ENCODE results near the gene COL16A1.

DNA sequence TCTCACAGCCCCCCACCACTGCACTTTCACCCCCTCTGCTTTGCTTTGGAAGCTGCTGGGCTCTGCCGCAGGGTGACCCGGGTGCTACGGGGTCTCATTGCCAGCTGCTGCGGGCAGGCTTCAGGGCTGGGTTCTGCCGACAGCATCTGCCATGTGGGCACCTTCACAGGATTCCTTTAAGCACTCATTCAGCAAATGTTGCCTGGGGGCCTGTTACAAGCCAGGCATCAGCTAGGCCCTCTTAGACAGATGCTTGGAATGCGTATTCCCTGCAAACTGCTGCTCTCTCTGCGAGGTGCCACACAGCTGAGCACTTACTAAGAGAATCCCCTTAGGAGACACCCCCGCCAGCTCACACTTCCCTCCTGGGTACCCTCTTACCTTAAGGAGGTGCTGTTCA is 29.2 kb downstream of the COL16A1 start:
- TF ChIP-seq SMAD1 (CRISPR knock-in tag; IDR thresholded peaks at IDR 0.05; ENCODE audit: borderline replicate concordance, low read depth) = no peak
- TF ChIP-seq RCOR2 (CRISPR knock-in tag; IDR thresholded peaks at IDR 0.05) = no peak
- TF ChIP-seq, protein P1, sequence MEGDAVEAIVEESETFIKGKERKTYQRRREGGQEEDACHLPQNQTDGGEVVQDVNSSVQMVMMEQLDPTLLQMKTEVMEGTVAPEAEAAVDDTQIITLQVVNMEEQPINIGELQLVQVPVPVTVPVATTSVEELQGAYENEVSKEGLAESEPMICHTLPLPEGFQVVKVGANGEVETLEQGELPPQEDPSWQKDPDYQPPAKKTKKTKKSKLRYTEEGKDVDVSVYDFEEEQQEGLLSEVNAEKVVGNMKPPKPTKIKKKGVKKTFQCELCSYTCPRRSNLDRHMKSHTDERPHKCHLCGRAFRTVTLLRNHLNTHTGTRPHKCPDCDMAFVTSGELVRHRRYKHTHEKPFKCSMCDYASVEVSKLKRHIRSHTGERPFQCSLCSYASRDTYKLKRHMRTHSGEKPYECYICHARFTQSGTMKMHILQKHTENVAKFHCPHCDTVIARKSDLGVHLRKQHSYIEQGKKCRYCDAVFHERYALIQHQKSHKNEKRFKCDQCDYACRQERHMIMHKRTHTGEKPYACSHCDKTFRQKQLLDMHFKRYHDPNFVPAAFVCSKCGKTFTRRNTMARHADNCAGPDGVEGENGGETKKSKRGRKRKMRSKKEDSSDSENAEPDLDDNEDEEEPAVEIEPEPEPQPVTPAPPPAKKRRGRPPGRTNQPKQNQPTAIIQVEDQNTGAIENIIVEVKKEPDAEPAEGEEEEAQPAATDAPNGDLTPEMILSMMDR (CRISPR knock-in tag; IDR thresholded peaks at IDR 0.05) = no peak
- no peak for TF ChIP-seq ZNF761 (CRISPR knock-in tag; conservative IDR thresholded peaks at IDR 0.05)
- TF ChIP-seq ZNF17 (CRISPR knock-in tag; IDR thresholded peaks at IDR 0.05) = no peak
- no peak for TF ChIP-seq CREB1 (IDR thresholded peaks at IDR 0.05)
- no peak for TF ChIP-seq CREB1 (CRISPR knock-in tag; IDR thresholded peaks at IDR 0.05)
- TF ChIP-seq, protein P2, sequence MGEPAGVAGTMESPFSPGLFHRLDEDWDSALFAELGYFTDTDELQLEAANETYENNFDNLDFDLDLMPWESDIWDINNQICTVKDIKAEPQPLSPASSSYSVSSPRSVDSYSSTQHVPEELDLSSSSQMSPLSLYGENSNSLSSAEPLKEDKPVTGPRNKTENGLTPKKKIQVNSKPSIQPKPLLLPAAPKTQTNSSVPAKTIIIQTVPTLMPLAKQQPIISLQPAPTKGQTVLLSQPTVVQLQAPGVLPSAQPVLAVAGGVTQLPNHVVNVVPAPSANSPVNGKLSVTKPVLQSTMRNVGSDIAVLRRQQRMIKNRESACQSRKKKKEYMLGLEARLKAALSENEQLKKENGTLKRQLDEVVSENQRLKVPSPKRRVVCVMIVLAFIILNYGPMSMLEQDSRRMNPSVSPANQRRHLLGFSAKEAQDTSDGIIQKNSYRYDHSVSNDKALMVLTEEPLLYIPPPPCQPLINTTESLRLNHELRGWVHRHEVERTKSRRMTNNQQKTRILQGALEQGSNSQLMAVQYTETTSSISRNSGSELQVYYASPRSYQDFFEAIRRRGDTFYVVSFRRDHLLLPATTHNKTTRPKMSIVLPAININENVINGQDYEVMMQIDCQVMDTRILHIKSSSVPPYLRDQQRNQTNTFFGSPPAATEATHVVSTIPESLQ (CRISPR knock-in tag; conservative IDR thresholded peaks at IDR 0.05) = no peak
- TF ChIP-seq, protein P3, sequence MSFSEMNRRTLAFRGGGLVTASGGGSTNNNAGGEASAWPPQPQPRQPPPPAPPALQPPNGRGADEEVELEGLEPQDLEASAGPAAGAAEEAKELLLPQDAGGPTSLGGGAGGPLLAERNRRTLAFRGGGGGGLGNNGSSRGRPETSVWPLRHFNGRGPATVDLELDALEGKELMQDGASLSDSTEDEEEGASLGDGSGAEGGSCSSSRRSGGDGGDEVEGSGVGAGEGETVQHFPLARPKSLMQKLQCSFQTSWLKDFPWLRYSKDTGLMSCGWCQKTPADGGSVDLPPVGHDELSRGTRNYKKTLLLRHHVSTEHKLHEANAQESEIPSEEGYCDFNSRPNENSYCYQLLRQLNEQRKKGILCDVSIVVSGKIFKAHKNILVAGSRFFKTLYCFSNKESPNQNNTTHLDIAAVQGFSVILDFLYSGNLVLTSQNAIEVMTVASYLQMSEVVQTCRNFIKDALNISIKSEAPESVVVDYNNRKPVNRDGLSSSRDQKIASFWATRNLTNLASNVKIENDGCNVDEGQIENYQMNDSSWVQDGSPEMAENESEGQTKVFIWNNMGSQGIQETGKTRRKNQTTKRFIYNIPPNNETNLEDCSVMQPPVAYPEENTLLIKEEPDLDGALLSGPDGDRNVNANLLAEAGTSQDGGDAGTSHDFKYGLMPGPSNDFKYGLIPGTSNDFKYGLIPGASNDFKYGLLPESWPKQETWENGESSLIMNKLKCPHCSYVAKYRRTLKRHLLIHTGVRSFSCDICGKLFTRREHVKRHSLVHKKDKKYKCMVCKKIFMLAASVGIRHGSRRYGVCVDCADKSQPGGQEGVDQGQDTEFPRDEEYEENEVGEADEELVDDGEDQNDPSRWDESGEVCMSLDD (CRISPR knock-in tag; IDR thresholded peaks at IDR 0.05; ENCODE audit: borderline replicate concordance) = no peak
- TF ChIP-seq TRIM24 (CRISPR knock-in tag; IDR thresholded peaks at IDR 0.05) = no peak
- TF ChIP-seq, protein P4, sequence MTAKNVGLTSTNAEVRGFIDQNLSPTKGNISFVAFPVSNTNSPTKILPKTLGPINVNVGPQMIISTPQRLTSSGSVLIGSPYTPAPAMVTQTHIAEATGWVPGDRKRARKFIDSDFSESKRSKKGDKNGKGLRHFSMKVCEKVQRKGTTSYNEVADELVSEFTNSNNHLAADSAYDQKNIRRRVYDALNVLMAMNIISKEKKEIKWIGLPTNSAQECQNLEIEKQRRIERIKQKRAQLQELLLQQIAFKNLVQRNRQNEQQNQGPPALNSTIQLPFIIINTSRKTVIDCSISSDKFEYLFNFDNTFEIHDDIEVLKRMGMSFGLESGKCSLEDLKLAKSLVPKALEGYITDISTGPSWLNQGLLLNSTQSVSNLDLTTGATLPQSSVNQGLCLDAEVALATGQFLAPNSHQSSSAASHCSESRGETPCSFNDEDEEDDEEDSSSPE (CRISPR knock-in tag; IDR thresholded peaks at IDR 0.05) = no peak
- TF ChIP-seq ZNF766 (CRISPR knock-in tag; IDR thresholded peaks at IDR 0.05; ENCODE audit: borderline replicate concordance) = no peak
